MM.1S (cell line): ENCODE measurements around the gene INPP5J.

Experiments used
- EZH2phosphoT487 ChIP-seq: fragments of 300-600 bp; sonication (generic); IDR thresholded peaks from 2 replicates; pipeline ENCODE4 v1.6.1; 2018; ENCODE audit warnings: antibody characterized with exemption, low read length
- TF ChIP-seq, protein P1 (sequence below): fragments of 300-600 bp; sonication (generic); IDR thresholded peaks from 2 replicates; pipeline ENCODE4 v1.5.1; 2016; ENCODE audit warnings: antibody characterized with exemption, low read length, mixed read lengths

DNA sequence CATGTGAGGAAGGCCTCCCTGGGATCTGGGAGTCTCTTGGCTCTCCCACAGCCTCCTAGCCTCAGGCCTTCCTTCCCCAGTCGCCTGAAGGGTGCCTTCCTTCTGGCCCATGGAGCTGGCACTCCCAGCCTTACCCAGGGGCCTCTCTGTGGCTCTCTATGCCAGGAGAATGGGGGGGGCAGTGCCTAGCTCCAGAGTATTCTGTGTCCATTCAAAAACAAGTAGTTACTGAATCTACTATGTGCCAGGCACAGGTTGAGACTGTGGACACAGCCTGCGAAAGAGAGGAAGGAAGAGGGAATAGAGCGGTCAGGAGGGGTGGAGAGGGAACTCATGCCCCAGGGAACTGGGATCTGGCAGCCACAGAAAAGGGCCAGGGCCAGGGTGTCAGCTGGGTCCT, 20.3 kb downstream of the INPP5J start:
- TF ChIP-seq, protein P1, sequence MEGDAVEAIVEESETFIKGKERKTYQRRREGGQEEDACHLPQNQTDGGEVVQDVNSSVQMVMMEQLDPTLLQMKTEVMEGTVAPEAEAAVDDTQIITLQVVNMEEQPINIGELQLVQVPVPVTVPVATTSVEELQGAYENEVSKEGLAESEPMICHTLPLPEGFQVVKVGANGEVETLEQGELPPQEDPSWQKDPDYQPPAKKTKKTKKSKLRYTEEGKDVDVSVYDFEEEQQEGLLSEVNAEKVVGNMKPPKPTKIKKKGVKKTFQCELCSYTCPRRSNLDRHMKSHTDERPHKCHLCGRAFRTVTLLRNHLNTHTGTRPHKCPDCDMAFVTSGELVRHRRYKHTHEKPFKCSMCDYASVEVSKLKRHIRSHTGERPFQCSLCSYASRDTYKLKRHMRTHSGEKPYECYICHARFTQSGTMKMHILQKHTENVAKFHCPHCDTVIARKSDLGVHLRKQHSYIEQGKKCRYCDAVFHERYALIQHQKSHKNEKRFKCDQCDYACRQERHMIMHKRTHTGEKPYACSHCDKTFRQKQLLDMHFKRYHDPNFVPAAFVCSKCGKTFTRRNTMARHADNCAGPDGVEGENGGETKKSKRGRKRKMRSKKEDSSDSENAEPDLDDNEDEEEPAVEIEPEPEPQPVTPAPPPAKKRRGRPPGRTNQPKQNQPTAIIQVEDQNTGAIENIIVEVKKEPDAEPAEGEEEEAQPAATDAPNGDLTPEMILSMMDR, result no peak
- TF ChIP-seq EZH2phosphoT487, result no peak
